Activated CD4-positive, alpha-beta T cell treated with anti-CD3 and anti-CD28 coated beads, Interleukin-2, amount 10 ng/mL, durations not matched to agents 7 days and 5 days (primary cell): Measurements from ENCODE around the gene C20orf96. TPM values are rescaled to one million over a fixed set of nuclear protein-coding genes. Genes with fewer than 3 reads are reported as not detected.
A peak's percentile ranks its signal among the peaks of the same experiment; 100 is the strongest.

Source experiments
- CTCF ChIA-PET: fragments of 350-600 bp; sonication (Branson Sonifier 250); formaldehyde crosslinking; loops from one replicate; lab custom pipeline; 2021; ENCODE audit warnings: antibody characterized with exemption; lab: Charles Lee
- POLR2A ChIA-PET: fragments of 350-600 bp; sonication (Branson Sonifier 250); formaldehyde crosslinking; loops from one replicate; lab custom pipeline; 2021; ENCODE audit warnings: antibody characterized with exemption; lab: Charles Lee
- DNase-seq: peaks from one replicate; pipeline ENCODE4 v3.0.0-alpha.2; 2020
- H3K27ac Mint-ChIP-seq: one replicate; pipeline ENCODE4 v1.8.0; 2021; ENCODE audit warnings: mild to moderate bottlenecking, moderate library complexity, mixed read lengths
- H3K27me3 Mint-ChIP-seq: one replicate; pipeline ENCODE4 v1.8.0; 2021; ENCODE audit warnings: mixed read lengths
- H3K36me3 Mint-ChIP-seq: one replicate; pipeline ENCODE4 v1.8.0; 2021; ENCODE audit warnings: low read depth, mixed read lengths
- H3K4me1 Mint-ChIP-seq: one replicate; pipeline ENCODE4 v1.8.0; 2021; ENCODE audit warnings: mixed read lengths
- H3K4me3 Mint-ChIP-seq: one replicate; pipeline ENCODE4 v1.8.0; 2021; ENCODE audit warnings: mild to moderate bottlenecking, moderate library complexity, mixed read lengths
- H3K9me3 Mint-ChIP-seq: one replicate; pipeline ENCODE4 v1.8.0; 2021; ENCODE audit warnings: mixed read lengths
- total RNA-seq, 2 experiments: library from RNA; stranded (reverse); gene quantifications; one replicate each; pipeline ENCODE4 v1.2.3, GENCODE V29; 2021

Gene C20orf96
- total RNA-seq, 2 experiments from 2014 or later: 7.8 to 8.2 TPM

DNA sequence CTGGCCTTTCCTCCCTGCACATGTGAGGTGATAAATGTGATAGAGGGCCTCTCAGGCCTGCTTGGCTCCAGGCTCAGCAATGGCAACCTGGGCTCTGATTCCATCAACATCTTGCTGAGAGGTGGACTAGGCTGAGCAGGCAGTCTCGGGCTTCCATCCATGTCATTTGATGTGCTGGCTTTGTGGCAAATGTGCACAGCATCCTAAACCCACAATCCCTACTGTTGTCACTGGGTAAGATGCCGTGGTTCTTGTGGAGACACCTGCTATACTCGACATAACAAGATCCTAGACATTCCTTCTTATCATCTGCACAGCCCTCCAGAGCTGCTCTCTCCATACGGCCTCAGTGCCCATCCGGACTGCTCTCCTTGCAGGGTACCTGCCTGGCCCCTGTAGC, 4.1 kb upstream of the C20orf96 start:
- ChIA-PET POLR2A (no interaction called here), CTCF (interaction anchor here (0.9 kb wide), 1 partner anchor 9 kb away, joined by 3 read pairs; no protein-coding TSS in a partner anchor)
- Mint-ChIP-seq H3K4me1 (peaks cover 35% of the 10 kb centered on the region), H3K27ac (no peak overlapping the region), H3K36me3 (peaks cover 21% of the 10 kb centered on the region), H3K4me3 (no peak overlapping the region), H3K9me3 (no peaks in the 10 kb centered on the region), H3K27me3 (no peaks in the 10 kb centered on the region)
- no peak for DNase-seq

GRCh38 chr20:289693-290083, 862 bp downstream of the C20orf96 start:
- no peak for DNase-seq
- Mint-ChIP-seq H3K9me3 (no peaks in the 10 kb centered on the region), H3K27me3 (no peaks in the 10 kb centered on the region), H3K4me3 (no peak overlapping the region), H3K27ac (no peak overlapping the region), H3K4me1 (peaks cover 27% of the 10 kb centered on the region), H3K36me3 (peaks cover 3% of the 10 kb centered on the region)
- CTCF ChIA-PET: no interaction called here
- POLR2A ChIA-PET: no interaction called here

GRCh38 chr20:288956-289692, 1.4 kb downstream of the C20orf96 start:
- H3K4me3 Mint-ChIP-seq: no peak overlapping the region
- H3K4me1 Mint-ChIP-seq: peaks cover 26% of the 10 kb centered on the region
- no peak overlapping the region for H3K27ac Mint-ChIP-seq
- H3K9me3 Mint-ChIP-seq: no peaks in the 10 kb centered on the region
- no peaks in the 10 kb centered on the region for H3K27me3 Mint-ChIP-seq
- peaks cover 3% of the 10 kb centered on the region for H3K36me3 Mint-ChIP-seq
- POLR2A ChIA-PET: no interaction called here
- CTCF ChIA-PET: no interaction called here
- no peak for DNase-seq

GRCh38 chr20:286508-286907, 4.0 kb downstream of the C20orf96 start:
- ChIA-PET POLR2A (no interaction called here), CTCF (no interaction called here)
- H3K27me3 Mint-ChIP-seq: no peaks in the 10 kb centered on the region
- H3K4me3 Mint-ChIP-seq: no peak overlapping the region
- DNase-seq: no peak
- H3K4me1 Mint-ChIP-seq: peaks cover 25% of the 10 kb centered on the region
- H3K9me3 Mint-ChIP-seq: no peaks in the 10 kb centered on the region
- H3K27ac Mint-ChIP-seq: no peak overlapping the region
- peaks cover 3% of the 10 kb centered on the region for H3K36me3 Mint-ChIP-seq

- CTCF ChIA-PET: no interaction called here
- Mint-ChIP-seq H3K27ac (peak overlapping the region; percentile 46), H3K4me1 (peaks cover 18% of the 10 kb centered on the region), H3K9me3 (no peaks in the 10 kb centered on the region), H3K27me3 (no peaks in the 10 kb centered on the region), H3K36me3 (peaks cover 2% of the 10 kb centered on the region), H3K4me3 (no peak overlapping the region)
- POLR2A ChIA-PET: interaction anchor here (0.6 kb wide), 1 partner anchor 41 kb away, joined by 3 read pairs; the partner anchor contains the start of gene SOX12
- no peak for DNase-seq
Measured at GRCh38 chr20:284172-284571, 6.4 kb downstream of the C20orf96 start.

GRCh38 chr20:278607-279571, 11.7 kb downstream of the C20orf96 start:
- Mint-ChIP-seq H3K36me3 (peaks cover 8% of the 10 kb centered on the region), H3K4me1 (no peaks in the 10 kb centered on the region), H3K27me3 (no peaks in the 10 kb centered on the region), H3K4me3 (no peak overlapping the region), H3K9me3 (no peaks in the 10 kb centered on the region), H3K27ac (no peak overlapping the region)
- CTCF ChIA-PET: interaction anchor here (0.5 kb wide), 1 partner anchor 19 kb away, joined by 3 read pairs; the partner anchor contains the start of gene ZCCHC3
- POLR2A ChIA-PET: no interaction called here
- no peak for DNase-seq

DNA sequence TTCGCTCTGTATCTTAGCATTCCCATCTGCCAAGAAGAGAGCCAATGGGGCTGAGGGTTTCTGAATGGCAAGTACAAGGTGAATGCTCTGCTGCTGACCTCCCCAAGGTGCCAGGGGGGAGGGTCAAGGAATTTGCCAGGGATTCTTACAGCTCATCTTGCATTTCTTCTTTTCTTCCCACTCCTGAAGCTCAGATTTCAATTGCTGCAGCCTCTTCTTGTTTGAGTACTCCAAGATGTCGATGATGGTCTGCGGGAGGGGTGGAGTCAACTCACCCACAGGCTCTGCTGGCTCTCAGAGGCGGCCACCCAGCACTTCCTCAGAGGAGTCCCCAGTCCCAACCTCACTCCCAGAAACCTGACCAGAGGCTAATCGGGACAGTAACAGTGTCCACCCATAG, 12.4 kb downstream of the C20orf96 start:
- POLR2A ChIA-PET: no interaction called here

DNA sequence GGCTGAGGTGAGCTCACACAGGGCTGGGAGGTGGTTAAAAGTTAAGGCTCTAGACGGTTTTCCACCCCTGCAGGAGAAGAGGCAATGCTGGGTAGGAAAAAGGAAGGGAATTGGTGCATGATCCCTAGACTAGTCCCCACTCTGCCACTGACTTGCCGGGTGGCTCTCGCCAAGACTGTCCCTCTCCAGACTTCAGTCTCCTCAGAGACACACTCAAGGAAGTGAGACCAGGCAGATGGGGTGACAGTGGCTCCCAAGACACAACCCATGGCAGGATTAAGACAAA, 13.1 kb downstream of the C20orf96 start:
- POLR2A ChIA-PET: no interaction called here
- H3K9me3 Mint-ChIP-seq: no peaks in the 10 kb centered on the region
- no peak overlapping the region for H3K27ac Mint-ChIP-seq
- no peak overlapping the region for H3K4me3 Mint-ChIP-seq
- H3K27me3 Mint-ChIP-seq: no peaks in the 10 kb centered on the region
- H3K36me3 Mint-ChIP-seq: peaks cover 8% of the 10 kb centered on the region
- CTCF ChIA-PET: no interaction called here
- DNase-seq: no peak
- no peaks in the 10 kb centered on the region for H3K4me1 Mint-ChIP-seq

More for the DNA sequence above, 12.4 kb downstream of the C20orf96 start:
- Mint-ChIP-seq H3K9me3 (no peaks in the 10 kb centered on the region), H3K27ac (no peak overlapping the region), H3K4me3 (no peak overlapping the region), H3K4me1 (no peaks in the 10 kb centered on the region), H3K27me3 (no peaks in the 10 kb centered on the region), H3K36me3 (peaks cover 8% of the 10 kb centered on the region)
- CTCF ChIA-PET: no interaction called here
- no peak for DNase-seq

- no peaks in the 10 kb centered on the region for H3K4me1 Mint-ChIP-seq
- H3K27ac Mint-ChIP-seq: no peak overlapping the region
- CTCF ChIA-PET: interaction anchor here (1.1 kb wide), 1 partner anchor 11 kb away, joined by 3 read pairs; no protein-coding TSS in a partner anchor
- DNase-seq: no peak
- H3K9me3 Mint-ChIP-seq: no peaks in the 10 kb centered on the region
- no peaks in the 10 kb centered on the region for H3K27me3 Mint-ChIP-seq
- POLR2A ChIA-PET: no interaction called here
- H3K4me3 Mint-ChIP-seq: no peak overlapping the region
- peaks cover 8% of the 10 kb centered on the region for H3K36me3 Mint-ChIP-seq
Measured at GRCh38 chr20:276620-277495, 13.7 kb downstream of the C20orf96 start.

- no peaks in the 10 kb centered on the region for H3K4me1 Mint-ChIP-seq
- peaks cover 8% of the 10 kb centered on the region for H3K36me3 Mint-ChIP-seq
- H3K9me3 Mint-ChIP-seq: no peaks in the 10 kb centered on the region
- no peak overlapping the region for H3K4me3 Mint-ChIP-seq
- ChIA-PET POLR2A (no interaction called here), CTCF (interaction anchor here (1.1 kb wide), 1 partner anchor 10 kb away, joined by 3 read pairs; no protein-coding TSS in a partner anchor)
- DNase-seq: no peak
- no peaks in the 10 kb centered on the region for H3K27me3 Mint-ChIP-seq
- no peak overlapping the region for H3K27ac Mint-ChIP-seq
Measured at GRCh38 chr20:275791-276190, 14.8 kb downstream of the C20orf96 start.

GRCh38 chr20:273884-274283, 16.7 kb downstream of the C20orf96 start:
- H3K9me3 Mint-ChIP-seq: no peaks in the 10 kb centered on the region
- no peak overlapping the region for H3K4me3 Mint-ChIP-seq
- no peak overlapping the region for H3K27ac Mint-ChIP-seq
- DNase-seq: no peak
- ChIA-PET POLR2A (no interaction called here), CTCF (no interaction called here)
- no peaks in the 10 kb centered on the region for H3K4me1 Mint-ChIP-seq
- peaks cover 8% of the 10 kb centered on the region for H3K36me3 Mint-ChIP-seq
- no peaks in the 10 kb centered on the region for H3K27me3 Mint-ChIP-seq

DNA sequence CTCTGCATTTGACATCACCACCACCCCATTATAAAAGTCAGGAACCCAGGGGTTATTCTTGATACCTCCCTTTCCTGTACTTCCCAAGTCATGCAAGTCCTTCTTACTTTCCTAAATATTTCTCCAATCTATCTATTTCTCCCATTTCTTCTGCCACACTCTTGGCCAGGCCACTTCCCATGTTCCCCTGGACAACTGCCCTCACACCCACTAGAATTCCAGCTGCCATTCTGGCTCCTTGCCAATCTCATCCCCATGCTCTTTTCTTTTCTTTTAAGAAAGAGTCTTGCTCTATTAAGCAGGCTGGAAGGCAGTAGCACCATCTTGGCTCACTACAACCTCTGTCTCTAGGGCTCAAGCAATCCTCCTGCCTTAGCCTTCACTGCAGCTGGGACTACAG, 17.8 kb downstream of the C20orf96 start:
- Mint-ChIP-seq H3K4me1 (no peaks in the 10 kb centered on the region), H3K27ac (no peak overlapping the region), H3K9me3 (no peaks in the 10 kb centered on the region), H3K36me3 (peaks cover 3% of the 10 kb centered on the region), H3K4me3 (no peak overlapping the region), H3K27me3 (no peaks in the 10 kb centered on the region)
- POLR2A ChIA-PET: no interaction called here
- no peak for DNase-seq
- CTCF ChIA-PET: no interaction called here
